T-helper 22 cell (primary cell): ENCODE results near the gene SND1.

Source experiments
- DNase-seq: peaks from one replicate; pipeline ENCODE4 v3.0.0-alpha.2; 2020; ENCODE audit warnings: low read depth

The SND1 gene

GRCh38 chr7:128040205-128040604 lies 388.2 kb downstream of the SND1 start:
- DNase-seq = no peak

DNA sequence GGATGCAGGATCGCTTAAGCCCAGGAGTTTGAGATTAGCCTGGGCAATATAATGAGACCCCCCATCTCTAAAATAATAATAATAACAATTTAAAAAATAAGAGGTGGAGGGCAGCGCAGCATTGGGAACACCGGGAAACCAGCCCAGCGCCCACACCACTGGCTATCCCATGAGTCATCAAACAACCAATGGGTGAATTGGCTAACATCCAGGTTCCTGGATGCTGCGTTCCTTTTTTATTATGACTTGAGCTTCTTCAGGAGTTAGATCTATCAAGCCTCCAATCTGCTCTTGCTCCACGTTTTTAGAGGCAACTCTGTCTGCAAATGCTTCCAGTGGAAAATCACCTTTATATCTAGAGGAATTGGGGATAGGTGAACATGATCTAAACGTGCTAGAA lies 389.2 kb downstream of the SND1 start:
- DNase-seq = no peak

GRCh38 chr7:128042012-128042411 lies 390.0 kb downstream of the SND1 start:
- no peak for DNase-seq

DNA sequence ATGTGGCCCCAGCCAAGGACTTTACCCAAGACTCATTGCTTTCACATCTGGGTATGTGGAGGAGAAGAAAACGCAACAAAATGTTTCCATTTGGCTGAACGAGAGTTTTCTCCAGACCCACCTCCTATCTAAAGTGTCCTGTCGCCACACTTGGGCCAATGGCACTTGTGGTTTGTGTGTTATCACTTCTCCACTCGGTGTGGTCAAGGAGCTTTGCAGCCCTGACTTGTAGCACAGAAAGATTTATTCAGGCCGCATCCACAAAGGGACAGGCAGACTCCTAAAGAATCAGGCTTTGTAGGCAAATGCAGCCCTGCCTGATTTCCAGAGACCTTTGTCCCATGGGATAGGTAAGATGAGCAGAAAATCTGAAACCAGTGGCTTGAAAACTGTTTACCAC lies 392.1 kb downstream of the SND1 start:
- DNase-seq = no peak

GRCh38 chr7:128045158-128045557 lies 393.2 kb downstream of the SND1 start:
- no peak for DNase-seq

DNA sequence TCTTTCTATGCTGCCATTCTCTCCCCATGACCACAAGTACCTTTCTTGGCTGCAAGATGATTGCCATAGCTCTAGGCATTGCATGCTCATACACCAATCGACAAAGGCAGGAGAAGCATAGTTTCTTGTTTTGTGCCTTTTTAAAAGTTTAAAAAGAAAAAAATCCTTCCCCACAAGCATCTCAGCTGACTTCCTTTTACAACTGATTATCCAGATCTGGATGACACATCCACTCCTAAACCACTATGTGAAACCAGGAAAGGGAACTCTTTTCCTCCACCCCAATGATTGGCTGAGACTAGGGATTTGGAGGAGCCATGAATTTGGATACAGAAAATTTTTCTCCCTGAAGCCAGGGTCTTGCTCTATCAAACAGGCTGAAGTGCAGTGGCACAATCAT lies 393.8 kb downstream of the SND1 start:
- no peak for DNase-seq

GRCh38 chr7:128052404-128052803 lies 400.4 kb downstream of the SND1 start:
- no peak for DNase-seq

GRCh38 chr7:128053023-128053422 lies 401.0 kb downstream of the SND1 start:
- DNase-seq = no peak

DNA sequence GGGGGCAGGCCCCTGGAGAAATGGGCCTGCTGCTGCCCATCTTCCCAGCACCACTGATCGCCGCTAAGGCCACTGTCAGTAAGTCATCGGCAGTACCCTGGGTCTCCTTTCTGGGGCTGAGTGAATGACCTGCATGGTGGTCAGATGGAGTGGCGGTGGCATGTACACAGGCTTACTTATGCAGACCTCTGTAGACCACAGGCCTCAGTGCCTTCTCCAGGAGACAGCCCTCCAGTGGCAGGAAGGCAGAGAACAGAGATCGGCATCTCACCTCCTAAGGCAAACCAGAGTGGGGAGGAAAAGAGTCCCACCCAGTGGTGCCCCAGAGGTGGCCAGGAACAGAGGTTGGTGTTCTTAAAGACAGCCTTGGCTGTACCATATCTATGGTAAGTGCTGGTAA lies 402.0 kb downstream of the SND1 start:
- no peak for DNase-seq

GRCh38 chr7:128054511-128054910 lies 402.5 kb downstream of the SND1 start:
- DNase-seq = no peak

- no peak for DNase-seq
These were observed 403.6 kb downstream of the SND1 start for GRCh38 chr7:128055637-128056036.

GRCh38 chr7:128056901-128057300 lies 404.9 kb downstream of the SND1 start:
- DNase-seq = no peak

DNA sequence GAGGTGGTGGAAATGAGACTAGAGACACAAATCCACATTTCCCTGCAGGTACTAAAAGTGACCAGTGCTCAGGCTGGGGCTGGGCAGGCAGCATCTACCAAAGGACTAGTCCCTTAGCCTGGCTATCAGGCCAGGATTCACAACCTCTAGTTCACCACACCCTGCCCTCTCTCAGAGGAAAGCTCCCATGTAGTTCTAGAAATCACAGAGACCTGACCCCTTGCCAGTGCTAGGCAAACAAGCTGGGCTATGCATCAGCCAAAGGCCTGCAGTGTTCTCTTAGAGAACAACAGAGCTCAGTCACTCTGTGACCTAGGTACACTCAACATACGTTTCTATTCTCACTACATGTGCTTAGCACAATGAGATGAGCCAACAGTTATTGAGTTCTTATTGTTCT lies 405.9 kb downstream of the SND1 start:
- no peak for DNase-seq

DNA sequence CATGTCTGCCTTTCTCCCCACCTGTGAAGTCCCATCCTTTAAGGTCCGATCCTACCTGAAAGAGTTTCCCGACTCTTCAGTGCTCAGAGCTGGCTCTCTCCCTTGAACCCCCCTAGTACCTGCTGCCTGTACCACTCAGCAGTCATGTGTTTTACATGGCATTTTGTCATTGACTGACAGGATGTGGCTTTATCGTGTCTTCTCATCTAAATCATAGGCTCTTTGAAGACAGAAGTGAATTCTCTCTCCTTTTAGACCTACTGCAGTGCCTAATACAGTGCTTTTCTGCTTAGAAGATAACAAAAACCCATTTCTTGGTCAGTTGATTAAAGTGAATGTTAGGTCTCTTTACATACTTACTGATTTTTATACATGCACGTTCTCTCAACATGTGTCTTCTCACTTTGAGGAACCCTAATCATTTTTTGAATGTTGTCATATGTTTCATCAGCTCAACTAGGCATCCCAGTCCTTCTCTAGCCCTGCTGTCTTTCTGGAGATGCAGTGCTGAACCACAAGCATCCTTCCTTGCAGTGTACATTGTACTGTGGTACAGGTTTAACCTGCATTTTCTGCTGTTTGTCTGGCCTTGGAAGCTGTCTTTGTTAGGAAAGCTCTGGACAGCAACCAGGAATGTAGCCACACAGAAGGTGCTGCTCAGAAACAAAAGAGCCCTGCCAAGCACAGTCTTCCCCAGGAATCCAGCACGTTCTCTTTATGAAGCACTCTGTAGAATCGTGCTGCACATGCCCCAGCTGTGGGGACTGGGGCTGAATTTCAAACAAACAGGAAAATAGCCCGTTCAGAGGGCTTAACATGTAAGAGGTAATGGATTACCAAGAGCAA lies 407.4 kb downstream of the SND1 start:
- no peak for DNase-seq

GRCh38 chr7:128060018-128060417 lies 408.0 kb downstream of the SND1 start:
- DNase-seq = no peak

- no peak for DNase-seq
These were observed 411.1 kb downstream of the SND1 start for GRCh38 chr7:128063088-128063487.

GRCh38 chr7:128065872-128066271 lies 413.9 kb downstream of the SND1 start:
- no peak for DNase-seq

GRCh38 chr7:128066395-128066794 lies 414.4 kb downstream of the SND1 start:
- DNase-seq = no peak

DNA sequence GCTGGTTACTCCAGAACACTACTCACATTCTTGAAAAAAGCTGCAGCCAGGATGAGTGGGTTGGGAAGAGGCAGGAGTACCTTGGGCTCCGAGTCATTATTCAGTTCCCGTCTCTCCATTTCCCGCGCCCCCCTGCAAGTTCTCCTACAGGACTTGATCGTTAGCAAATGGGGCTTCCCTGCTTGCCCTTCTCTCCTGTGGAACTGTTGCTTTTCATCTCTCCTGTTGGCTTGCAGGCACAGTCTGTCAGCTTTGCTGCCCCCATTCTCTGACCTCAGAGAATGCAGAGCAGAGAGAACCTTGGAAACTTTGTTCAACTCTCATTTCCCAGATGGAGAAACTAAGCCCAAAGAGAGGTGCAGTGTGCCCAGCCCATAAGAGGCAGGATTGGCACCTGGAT lies 414.9 kb downstream of the SND1 start:
- no peak for DNase-seq

GRCh38 chr7:128067983-128068382 lies 416.0 kb downstream of the SND1 start:
- no peak for DNase-seq

DNA sequence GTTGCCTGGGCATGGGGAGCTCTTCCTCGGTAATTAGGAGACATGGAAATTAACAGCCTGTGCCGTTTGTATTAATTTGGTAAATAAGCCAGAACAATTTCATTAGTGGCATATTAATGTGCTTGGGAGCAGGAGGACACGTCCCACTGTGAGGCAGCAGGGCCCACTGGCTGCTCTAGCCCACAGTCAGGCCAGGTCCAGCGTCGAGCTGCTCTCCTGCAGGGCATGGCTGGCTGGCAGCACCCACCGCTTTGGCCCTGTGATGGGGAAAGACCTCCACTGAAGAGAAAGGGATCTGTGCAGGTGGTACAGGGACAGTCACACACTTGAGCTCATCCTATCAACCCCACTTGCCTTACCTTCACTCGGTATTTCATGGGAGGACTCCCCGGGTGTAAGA lies 416.8 kb downstream of the SND1 start:
- DNase-seq = no peak

DNA sequence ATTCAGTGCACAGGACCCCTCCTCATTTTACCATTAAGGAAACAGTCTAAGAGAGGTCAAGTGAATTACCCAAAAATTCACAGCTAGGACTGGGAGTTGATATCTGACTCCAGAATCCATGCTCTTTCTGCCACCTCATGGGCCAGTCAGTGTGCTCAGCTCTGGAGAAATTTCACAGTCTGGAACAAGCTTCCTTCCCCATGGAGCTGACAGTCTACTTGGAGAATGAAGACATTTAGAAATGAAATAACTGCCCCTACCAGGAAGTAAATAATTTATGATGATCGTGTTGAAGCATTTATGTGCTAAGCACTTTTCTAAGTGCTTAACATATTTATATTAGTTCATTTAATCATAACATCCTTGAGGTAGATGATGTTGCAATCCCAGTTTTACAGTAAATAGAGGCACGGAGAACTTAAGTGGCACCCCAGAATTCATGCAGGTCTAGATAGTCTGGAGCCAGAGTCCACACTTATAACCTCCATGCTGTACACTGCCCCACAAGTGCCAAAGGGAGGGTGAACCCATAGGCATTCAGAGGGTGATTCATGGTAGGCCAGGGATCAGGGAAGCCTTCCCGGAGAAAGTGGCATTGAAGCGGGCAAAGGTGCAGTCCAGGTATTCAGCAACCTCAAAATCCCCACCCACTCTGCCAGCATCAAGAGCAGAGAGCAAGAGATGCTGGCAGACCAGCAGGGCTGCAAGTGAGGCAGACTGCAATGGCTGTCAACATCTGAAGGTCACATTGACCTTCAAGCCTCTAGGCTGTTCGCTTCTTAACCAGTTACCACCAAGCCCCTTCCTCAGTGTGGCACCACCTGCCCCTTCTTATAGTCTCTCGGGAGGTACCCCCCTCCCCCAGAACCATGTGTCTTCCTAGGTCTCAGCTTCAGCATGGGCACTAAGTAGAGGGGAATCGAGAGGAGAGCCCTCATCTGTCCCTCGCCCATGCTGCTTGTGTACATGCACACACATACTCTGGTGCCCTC lies 417.7 kb downstream of the SND1 start:
- DNase-seq = no peak

GRCh38 chr7:128071376-128071775 lies 419.4 kb downstream of the SND1 start:
- DNase-seq = no peak
